GM23338 (cell line): Measurements from ENCODE around the gene EIF2B5. TPM values are rescaled to one million over a fixed set of nuclear protein-coding genes. Genes with fewer than 3 reads are reported as not detected.

ENCODE experiments used
- ATAC-seq: fragments of 200-7000 bp; cut with Tn5 transposase; 3 replicates; pipeline ENCODE4 v1.9.1; 2020
- DNase-seq: peaks from one replicate; pipeline ENCODE4 v3.0.0-alpha.2; 2015; ENCODE audit warnings: low spot score
- H2AFZ ChIP-seq: fragments of 200-600 bp; sonication (generic); 2 replicates; pipeline ENCODE4 v1.8.0; 2016; ENCODE audit warnings: antibody characterized with exemption, mild to moderate bottlenecking, moderate library complexity
- H3F3A ChIP-seq: fragments of 200-600 bp; sonication (generic); replicated peaks from 2 replicates; pipeline ENCODE4 v1.8.0; 2017; ENCODE audit warnings: antibody characterized with exemption, mixed run types, low read depth
- H3K27ac ChIP-seq: fragments of 200-600 bp; sonication (generic); 2 replicates; pipeline ENCODE4 v1.6.1; 2016; ENCODE audit warnings: low read depth
- H3K27me3 ChIP-seq: fragments of 200-600 bp; sonication (generic); 2 replicates; pipeline ENCODE4 v1.8.0; 2016; ENCODE audit warnings: mild to moderate bottlenecking, mixed run types, moderate library complexity; ENCODE audit not compliant: insufficient read depth
- H3K36me3 ChIP-seq: fragments of 200-600 bp; sonication (generic); 2 replicates; pipeline ENCODE4 v1.8.0; 2016; ENCODE audit warnings: mild to moderate bottlenecking; ENCODE audit not compliant: insufficient read depth
- H3K4me1 ChIP-seq: fragments of 200-600 bp; sonication (generic); 2 replicates; pipeline ENCODE4 v1.8.0; 2016; ENCODE audit warnings: mild to moderate bottlenecking, moderate library complexity; ENCODE audit not compliant: insufficient read depth
- H3K4me2 ChIP-seq: fragments of 200-600 bp; sonication (generic); 2 replicates; pipeline ENCODE4 v1.7.1; 2017; ENCODE audit warnings: mixed run types
- H3K4me3 ChIP-seq: fragments of 200-600 bp; sonication (generic); 2 replicates; pipeline ENCODE4 v1.6.1; 2016; ENCODE audit warnings: mixed run types
- H3K79me2 ChIP-seq: fragments of 200-600 bp; sonication (generic); replicated peaks from 2 replicates; pipeline ENCODE4 v1.8.0; 2017; ENCODE audit warnings: mild to moderate bottlenecking; ENCODE audit not compliant: insufficient read depth
- H3K9me2 ChIP-seq: fragments of 200-600 bp; sonication (generic); 2 replicates; pipeline ENCODE4 v1.8.0; 2017; ENCODE audit not compliant: insufficient read depth
- H4K20me1 ChIP-seq: fragments of 200-600 bp; sonication (generic); replicated peaks from 2 replicates; pipeline ENCODE4 v1.8.0; 2017; ENCODE audit warnings: mild to moderate bottlenecking; ENCODE audit not compliant: insufficient read depth
- H3K27ac Mint-ChIP-seq: 2 replicates; pipeline ENCODE4 v1.8.0; 2020; ENCODE audit warnings: inconsistent platforms, mild to moderate bottlenecking, moderate library complexity, mixed read lengths
- H3K27me3 Mint-ChIP-seq: 3 replicates; pipeline ENCODE4 v1.8.0; 2022; ENCODE audit warnings: low read depth, mild to moderate bottlenecking, moderate library complexity, mixed read lengths, inconsistent platforms; ENCODE audit not compliant: insufficient read depth, poor library complexity
- H3K36me3 Mint-ChIP-seq: 3 replicates; pipeline ENCODE4 v1.8.0; 2021; ENCODE audit warnings: low read depth, mild to moderate bottlenecking, inconsistent platforms, moderate library complexity, mixed read lengths
- H3K4me1 Mint-ChIP-seq: 3 replicates; pipeline ENCODE4 v1.8.0; 2020; ENCODE audit warnings: mild to moderate bottlenecking, inconsistent platforms, mixed read lengths
- H3K4me3 Mint-ChIP-seq: 3 replicates; pipeline ENCODE4 v1.8.0; 2021; ENCODE audit warnings: moderate library complexity, mild to moderate bottlenecking, inconsistent platforms, mixed read lengths
- H3K9me3 Mint-ChIP-seq: 3 replicates; pipeline ENCODE4 v1.8.0; 2020; ENCODE audit warnings: moderate library complexity, mild to moderate bottlenecking, inconsistent platforms, mixed read lengths
- CREB1 ChIP-seq: fragments of 250-450 bp; sonication (Bioruptor Pico); IDR thresholded peaks from 2 replicates; pipeline ENCODE4 v1.5.0; 2020; ENCODE audit warnings: low read depth, mild to moderate bottlenecking, moderate library complexity
- CTCF ChIP-seq, 2 experiments: fragments of 200-600 bp in 1 of 2; sonication (generic) in 1 of 2; conservative IDR thresholded peaks; 2 replicates each; pipeline versions ENCODE4 v1.5.1 to v1.6.1; 2016 to 2017; ENCODE audit warnings: antibody characterized with exemption in 2 of 2, low read depth in 2 of 2, mild to moderate bottlenecking in 2 of 2, moderate library complexity in 1 of 2
- EZH2 ChIP-seq: fragments of 200-600 bp; sonication (generic); IDR thresholded peaks from one replicate; pipeline ENCODE4 v1.8.0; 2017; ENCODE audit warnings: antibody characterized with exemption, mild to moderate bottlenecking, low read depth; ENCODE audit not compliant: unreplicated experiment
- REST ChIP-seq: IDR thresholded peaks from one replicate; pipeline ENCODE4 v1.6.1; 2018; ENCODE audit warnings: antibody characterized with exemption; ENCODE audit not compliant: unreplicated experiment
- ZNF331 ChIP-seq: fragments of 250-450 bp; sonication (Bioruptor Pico); IDR thresholded peaks from 2 replicates; pipeline ENCODE4 v1.5.0; 2020; ENCODE audit warnings: low read depth, mild to moderate bottlenecking, moderate library complexity
- ZNF462 ChIP-seq: fragments of 250-450 bp; sonication (Bioruptor Pico); IDR thresholded peaks from 2 replicates; pipeline ENCODE4 v1.5.0; 2020; ENCODE audit warnings: mild to moderate bottlenecking, moderate library complexity
- polyA plus RNA-seq: library from polyadenylated mRNA; unstranded; fragments of >200 nt; fragmentation: Nextera tagmentation; extraction: Ambion mirVana; gene quantifications from 2 replicates; pipeline ENCODE4 v1.2.1, GENCODE V29; 2016
- total RNA-seq: library from RNA; depleted of rRNA; stranded (reverse); fragments of >200 nt; shearing (Covaris generic); gene quantifications from 2 replicates; pipeline ENCODE4 v1.2.3, GENCODE V29; 2014

The EIF2B5 gene
- total and polyA plus RNA-seq, 2 experiments from 2014 or later: 26.4 to 43.3 TPM

GRCh38 chr3:184173374-184173722, 38.2 kb downstream of the EIF2B5 start (continued):
- TF ChIP-seq REST: no peak
- no peak for TF ChIP-seq EZH2
- TF ChIP-seq ZNF331 (CRISPR knock-in tag): no peak
- no peak for TF ChIP-seq ZNF462 (CRISPR knock-in tag)

- Histone ChIP-seq H3K79me2 (peaks cover 35% of the 10 kb centered on the region), H3K27ac (peak overlapping the region; percentile 77), H3K27me3 (no peaks in the 10 kb centered on the region), H3K9me2 (no peaks in the 10 kb centered on the region), H2AFZ (no peak overlapping the region), H3K36me3 (peaks cover 2% of the 10 kb centered on the region; the same call in 1 of the 2 replicates), H3K4me1 (peaks cover 15% of the 10 kb centered on the region), H4K20me1 (peaks cover 4% of the 10 kb centered on the region; the same call in 1 of the 2 replicates), H3K4me2 (no peak overlapping the region), H3F3A (0 out of 2 replicates have a peak, but pooled peaks cover 4% of the 10 kb centered on the region), H3K4me3 (no peak overlapping the region)
- Mint-ChIP-seq H3K27me3 (peaks cover 5% of the 10 kb centered on the region), H3K4me1 (peaks cover 38% of the 10 kb centered on the region), H3K9me3 (no peaks in the 10 kb centered on the region), H3K27ac (peak overlapping the region; percentile 81), H3K4me3 (peak overlapping the region; percentile 98), H3K36me3 (peaks cover 42% of the 10 kb centered on the region)
- DNase-seq: no peak
- TF ChIP-seq REST (no peak), CREB1 (no peak), CTCF (conservative IDR thresholded peaks at IDR 0.05; ENCODE audit: low read depth in 2 of 2) (no peak)
- no peak for ATAC-seq
Observed at GRCh38 chr3:184174284-184174645, 39.1 kb downstream of the EIF2B5 start.
